ENCODE results near the gene SHISA6. TPM values are rescaled to one million over a fixed set of nuclear protein-coding genes. Genes with fewer than 3 reads are reported as not detected.

Gene SHISA6
- total and polyA plus RNA-seq, 2 donors (not counting 1 experiment from before 2014, with no cell fraction given) = not detected

GRCh38 chr17:11404431-11405276 is 163.6 kb downstream of the SHISA6 start:
- Histone ChIP-seq H3K4me3 (replicated peaks in 1 of 4; ENCODE audit: control extremely low read depth in 1 of 4, insufficient read depth in 1 of 4, low read depth in 3 of 4, low read length in 4 of 4) (no peak overlapping the region), H3K27ac (ENCODE audit: insufficient read depth, low read length) (no peak overlapping the region), H3K4me2 (ENCODE audit: extremely low read depth, insufficient read depth, low read length) (no peak overlapping the region), H2AFZ (ENCODE audit: low read length) (no peak overlapping the region), H3K27me3 (ENCODE audit: control insufficient read depth, insufficient read depth, low read length) (no peaks in the 10 kb centered on the region), H3K9ac (ENCODE audit: insufficient read depth, low read length) (no peak overlapping the region), H3K9me3 (ENCODE audit: control insufficient read depth, insufficient read depth, low read depth, low read length) (no peaks in the 10 kb centered on the region), H3K4me1 (ENCODE audit: control insufficient read depth, extremely low read depth, insufficient read depth, low read length) (no peaks in the 10 kb centered on the region), H3K79me2 (ENCODE audit: control insufficient read depth, insufficient read depth, low read length) (no peaks in the 10 kb centered on the region), H3K36me3 (ENCODE audit: control insufficient read depth, insufficient read depth, low read length) (no peaks in the 10 kb centered on the region), H4K20me1 (ENCODE audit: control insufficient read depth, extremely low read depth, insufficient read depth, low read length) (no peaks in the 10 kb centered on the region)
- DNase-seq (ENCODE audit: low read depth in 2 of 2) = peak in 1 of 2 donors; percentile 42
- TF ChIP-seq EZH2 (IDR thresholded peaks at IDR 0.05; ENCODE audit: low read length, missing control alignments) = no peak
- TF ChIP-seq CTCF (conservative IDR thresholded peaks at IDR 0.05 in 1 of 2, IDR thresholded peaks at IDR 0.05 in 1 of 2; ENCODE audit: low read depth in 1 of 2, low read length in 2 of 2) = no peak

DNA sequence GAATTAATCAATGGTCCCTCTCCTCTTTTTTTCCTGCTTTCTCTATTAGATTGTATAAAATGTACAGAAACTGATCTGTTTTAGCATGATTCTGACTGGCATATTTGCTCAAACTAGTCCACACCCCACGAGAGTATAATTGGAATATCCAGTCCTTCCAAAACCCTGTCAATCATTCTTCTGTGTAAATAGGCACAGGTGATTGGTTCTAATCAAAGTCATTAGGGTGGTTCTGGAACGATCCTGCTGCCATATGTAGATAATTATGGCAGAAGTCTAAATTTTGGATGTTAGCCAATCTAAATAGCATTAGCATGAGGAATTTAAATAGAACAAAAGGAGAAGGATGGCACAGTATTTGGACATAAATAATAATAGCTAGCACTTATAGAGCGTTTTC is 165.7 kb downstream of the SHISA6 start:
- Histone ChIP-seq H4K20me1 (ENCODE audit: control insufficient read depth, extremely low read depth, insufficient read depth, low read length) (no peaks in the 10 kb centered on the region), H3K4me3 (replicated peaks in 1 of 4; ENCODE audit: control extremely low read depth in 1 of 4, insufficient read depth in 1 of 4, low read depth in 3 of 4, low read length in 4 of 4) (no peak overlapping the region), H3K4me2 (ENCODE audit: extremely low read depth, insufficient read depth, low read length) (no peak overlapping the region), H3K9ac (ENCODE audit: insufficient read depth, low read length) (no peak overlapping the region), H3K4me1 (ENCODE audit: control insufficient read depth, extremely low read depth, insufficient read depth, low read length) (no peaks in the 10 kb centered on the region), H3K9me3 (ENCODE audit: control insufficient read depth, insufficient read depth, low read depth, low read length) (no peaks in the 10 kb centered on the region), H2AFZ (ENCODE audit: low read length) (no peak overlapping the region), H3K27me3 (ENCODE audit: control insufficient read depth, insufficient read depth, low read length) (no peaks in the 10 kb centered on the region), H3K36me3 (ENCODE audit: control insufficient read depth, insufficient read depth, low read length) (no peaks in the 10 kb centered on the region), H3K27ac (ENCODE audit: insufficient read depth, low read length) (no peak overlapping the region), H3K79me2 (ENCODE audit: control insufficient read depth, insufficient read depth, low read length) (no peaks in the 10 kb centered on the region)
- no peak for DNase-seq (ENCODE audit: low read depth in 2 of 2)
- TF ChIP-seq EZH2 (IDR thresholded peaks at IDR 0.05; ENCODE audit: low read length, missing control alignments) = no peak
- no peak for TF ChIP-seq CTCF (conservative IDR thresholded peaks at IDR 0.05 in 1 of 2, IDR thresholded peaks at IDR 0.05 in 1 of 2; ENCODE audit: low read depth in 1 of 2, low read length in 2 of 2)

DNA sequence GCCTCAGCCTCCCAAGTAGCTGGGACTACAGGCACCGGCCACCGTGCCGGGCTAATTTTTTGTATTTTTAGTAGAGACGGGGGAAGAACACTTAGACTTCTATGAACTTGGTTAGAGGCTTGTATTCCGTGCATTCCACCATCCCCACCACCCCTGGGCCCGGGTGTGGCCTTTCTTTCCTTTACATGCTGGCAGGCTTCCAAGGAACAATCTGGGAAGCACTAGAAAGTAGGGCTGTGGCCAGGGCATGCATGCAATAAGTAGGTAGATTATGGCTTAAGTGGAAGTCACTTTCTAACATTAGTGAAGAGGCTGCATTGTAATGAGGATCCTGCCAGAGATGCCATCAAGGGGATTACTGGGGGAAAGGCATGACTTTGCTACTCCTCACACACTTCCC is 171.6 kb downstream of the SHISA6 start:
- no peaks in the 10 kb centered on the region for H3K36me3 ChIP-seq (ENCODE audit: control insufficient read depth, insufficient read depth, low read length)
- no peak for TF ChIP-seq EZH2 (IDR thresholded peaks at IDR 0.05; ENCODE audit: low read length, missing control alignments)
- no peak for TF ChIP-seq CTCF (conservative IDR thresholded peaks at IDR 0.05 in 1 of 2, IDR thresholded peaks at IDR 0.05 in 1 of 2; ENCODE audit: low read depth in 1 of 2, low read length in 2 of 2)

More for the DNA sequence above, 171.6 kb downstream of the SHISA6 start:
- Histone ChIP-seq H3K27ac (ENCODE audit: insufficient read depth, low read length) (no peak overlapping the region), H4K20me1 (ENCODE audit: control insufficient read depth, extremely low read depth, insufficient read depth, low read length) (no peaks in the 10 kb centered on the region), H3K4me1 (ENCODE audit: control insufficient read depth, extremely low read depth, insufficient read depth, low read length) (no peaks in the 10 kb centered on the region), H3K79me2 (ENCODE audit: control insufficient read depth, insufficient read depth, low read length) (no peaks in the 10 kb centered on the region), H3K27me3 (ENCODE audit: control insufficient read depth, insufficient read depth, low read length) (no peaks in the 10 kb centered on the region), H3K4me2 (ENCODE audit: extremely low read depth, insufficient read depth, low read length) (no peak overlapping the region), H3K9me3 (ENCODE audit: control insufficient read depth, insufficient read depth, low read depth, low read length) (no peaks in the 10 kb centered on the region), H3K9ac (ENCODE audit: insufficient read depth, low read length) (no peak overlapping the region), H2AFZ (ENCODE audit: low read length) (no peak overlapping the region), H3K4me3 (replicated peaks in 1 of 4; ENCODE audit: control extremely low read depth in 1 of 4, insufficient read depth in 1 of 4, low read depth in 3 of 4, low read length in 4 of 4) (no peak overlapping the region)
- no peak for DNase-seq (ENCODE audit: low read depth in 2 of 2)

Measured in fibroblast of lung (primary cell).